Stimulated activated CD4-positive, alpha-beta T cell treated with anti-CD3 and anti-CD28 coated beads, Interleukin-4, amount 100 ng/mL, for 24 hours (primary cell): ENCODE measurements around the gene AP2M1.
A peak's percentile ranks its signal among the peaks of the same experiment; 100 is the strongest.
"Not testable (repeated sequence)": the region's sequence is repeated elsewhere in the genome, so short reads cannot be mapped to it uniquely, and the experiment has no call there.

Experiments used
- DNase-seq: peaks from one replicate; pipeline ENCODE4 v3.0.0-alpha.2; 2020

AP2M1 gene

GRCh38 chr3:184174646-184175492, at the start of gene AP2M1:
Gene AP2M1 (plus strand): TSS chr3:184174855. CDS start chr3:184176994, 2,139 bp downstream.
- peak; percentile 98 for DNase-seq

GRCh38 chr3:184126006-184126405, 48.6 kb upstream of the AP2M1 start:
- DNase-seq, result no peak

- DNase-seq, result no peak
Observed at GRCh38 chr3:184129012-184129411, 45.6 kb upstream of the AP2M1 start.

- DNase-seq, result no peak
Observed at GRCh38 chr3:184132945-184133344, 41.7 kb upstream of the AP2M1 start.

- DNase-seq, result peak; percentile 70
Observed at GRCh38 chr3:184133840-184134745, 40.6 kb upstream of the AP2M1 start.

DNA sequence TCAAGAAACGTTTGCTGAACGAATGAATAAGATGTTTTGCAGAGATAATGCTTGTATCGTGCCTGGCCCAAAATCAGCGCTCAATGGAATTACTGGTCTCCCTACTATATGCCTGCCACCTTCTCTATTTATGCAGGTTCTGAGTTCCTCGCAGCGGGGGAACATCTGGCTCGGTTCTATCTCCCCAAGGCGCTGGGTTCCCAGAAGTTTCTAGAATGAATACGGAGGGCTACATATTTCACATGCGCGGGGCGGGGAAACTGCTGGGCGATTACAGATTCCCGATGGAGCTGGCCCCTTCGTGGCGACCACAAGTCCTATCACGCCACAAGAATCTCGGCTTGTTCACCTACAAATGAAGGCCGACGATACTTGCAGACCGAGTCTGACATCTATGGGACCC, 39.9 kb upstream of the AP2M1 start:
- no peak for DNase-seq

GRCh38 chr3:184135149-184135910, 39.3 kb upstream of the AP2M1 start, which contains the start of gene EIF2B5:
Gene EIF2B5 (plus strand): TSS chr3:184135358. CDS start chr3:184135386, 28 bp downstream.
- peak; percentile 91 for DNase-seq

GRCh38 chr3:184135911-184136260, 38.8 kb upstream of the AP2M1 start:
- DNase-seq, result no peak

- no peak for DNase-seq
Observed at GRCh38 chr3:184140436-184140835, 34.2 kb upstream of the AP2M1 start.

DNA sequence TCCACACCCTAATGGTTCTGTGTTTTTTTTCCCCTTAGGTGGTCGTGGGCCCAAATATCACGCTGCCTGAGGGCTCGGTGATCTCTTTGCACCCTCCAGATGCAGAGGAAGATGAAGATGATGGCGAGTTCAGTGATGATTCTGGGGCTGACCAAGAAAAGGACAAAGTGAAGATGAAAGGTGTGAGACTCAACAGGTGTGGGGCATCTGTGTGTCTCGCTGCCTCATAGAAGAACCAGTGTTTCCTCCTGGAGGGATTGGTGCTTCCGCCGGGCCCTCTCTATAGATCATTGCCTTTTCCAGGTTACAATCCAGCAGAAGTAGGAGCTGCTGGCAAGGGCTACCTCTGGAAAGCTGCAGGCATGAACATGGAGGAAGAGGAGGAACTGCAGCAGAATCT, 32.5 kb upstream of the AP2M1 start:
- no peak for DNase-seq

- no peak for DNase-seq
Observed at GRCh38 chr3:184143327-184143726, 31.3 kb upstream of the AP2M1 start.

GRCh38 chr3:184144505-184144904, 30.1 kb upstream of the AP2M1 start:
- no peak for DNase-seq

- peak; percentile 26 for DNase-seq
Observed at GRCh38 chr3:184145111-184145524, 29.5 kb upstream of the AP2M1 start.

DNA sequence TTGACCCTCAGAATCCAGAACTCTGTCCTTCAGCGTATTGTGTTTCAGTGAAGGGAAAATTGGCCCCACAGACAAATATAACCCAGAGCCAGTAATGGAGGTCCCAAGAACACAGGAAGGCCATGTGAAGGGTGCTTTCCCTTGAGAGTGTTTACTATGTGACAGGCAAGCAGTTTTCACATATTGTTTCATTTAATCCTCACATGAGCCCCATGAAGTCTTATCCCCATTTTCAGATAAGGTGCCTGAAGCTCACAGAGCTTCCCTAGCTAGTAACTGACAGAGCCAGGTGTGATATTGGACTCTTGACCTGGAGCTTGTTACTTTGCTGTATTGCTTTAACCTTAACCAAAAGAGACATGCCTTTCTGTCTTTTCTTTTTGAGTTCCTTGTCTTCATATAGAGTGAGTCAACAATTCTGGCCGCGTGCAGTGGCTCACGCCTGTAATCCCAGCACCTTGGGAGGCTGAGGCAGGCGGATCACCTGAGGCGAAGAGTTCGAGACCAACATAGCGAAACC, 28.8 kb upstream of the AP2M1 start:
- no peak for DNase-seq

- DNase-seq, result no peak
Observed at GRCh38 chr3:184148076-184148475, 26.6 kb upstream of the AP2M1 start.

GRCh38 chr3:184149123-184149522, 25.5 kb upstream of the AP2M1 start:
- DNase-seq, result no peak

GRCh38 chr3:184149770-184150169, 24.9 kb upstream of the AP2M1 start:
- not testable (repeated sequence) for DNase-seq

DNA sequence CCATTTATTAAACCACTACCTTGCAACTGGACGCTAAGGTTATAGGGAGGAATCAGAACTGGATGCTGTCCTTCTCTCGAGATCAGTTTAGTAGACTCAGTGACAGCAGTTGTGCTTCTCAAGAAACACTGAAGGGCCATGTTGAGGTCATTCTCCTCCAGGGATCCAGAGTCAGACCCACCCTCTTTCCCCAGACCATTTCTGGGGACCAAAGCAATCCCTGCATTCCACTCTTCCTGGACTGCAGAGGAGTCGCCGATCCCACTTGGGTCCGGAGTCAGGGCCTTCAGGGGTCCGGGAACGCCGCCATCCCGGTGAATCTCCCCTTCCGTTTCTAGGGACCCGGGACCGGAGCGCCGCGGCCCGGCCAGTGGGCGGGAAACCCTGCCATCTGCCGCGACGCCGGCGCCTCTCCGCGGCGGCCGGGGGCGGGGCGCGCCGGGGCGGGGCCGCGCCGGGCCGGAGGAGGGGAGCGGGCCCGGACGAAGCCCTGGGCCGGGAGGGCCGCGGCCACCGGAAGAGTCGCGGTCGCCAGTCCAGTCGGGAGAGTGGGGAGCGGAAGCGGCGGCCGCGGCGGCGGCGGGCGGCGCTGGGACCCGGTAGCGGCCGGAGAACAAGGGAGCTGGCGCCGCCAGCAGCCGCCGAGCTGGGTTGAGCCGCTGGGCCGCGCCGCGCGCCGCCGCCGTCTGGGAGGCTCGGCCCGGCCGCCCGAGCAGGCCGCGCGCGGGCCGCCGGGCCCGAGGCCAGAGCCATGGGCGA, 19.6 kb upstream of the AP2M1 start, which contains the start of gene DVL3:
TSS of gene DVL3 (plus strand) at position 493 of the 759 bp plus-strand sequence. CDS start at position 752, 259 bp downstream.
- peak; percentile 31 for DNase-seq

DNA sequence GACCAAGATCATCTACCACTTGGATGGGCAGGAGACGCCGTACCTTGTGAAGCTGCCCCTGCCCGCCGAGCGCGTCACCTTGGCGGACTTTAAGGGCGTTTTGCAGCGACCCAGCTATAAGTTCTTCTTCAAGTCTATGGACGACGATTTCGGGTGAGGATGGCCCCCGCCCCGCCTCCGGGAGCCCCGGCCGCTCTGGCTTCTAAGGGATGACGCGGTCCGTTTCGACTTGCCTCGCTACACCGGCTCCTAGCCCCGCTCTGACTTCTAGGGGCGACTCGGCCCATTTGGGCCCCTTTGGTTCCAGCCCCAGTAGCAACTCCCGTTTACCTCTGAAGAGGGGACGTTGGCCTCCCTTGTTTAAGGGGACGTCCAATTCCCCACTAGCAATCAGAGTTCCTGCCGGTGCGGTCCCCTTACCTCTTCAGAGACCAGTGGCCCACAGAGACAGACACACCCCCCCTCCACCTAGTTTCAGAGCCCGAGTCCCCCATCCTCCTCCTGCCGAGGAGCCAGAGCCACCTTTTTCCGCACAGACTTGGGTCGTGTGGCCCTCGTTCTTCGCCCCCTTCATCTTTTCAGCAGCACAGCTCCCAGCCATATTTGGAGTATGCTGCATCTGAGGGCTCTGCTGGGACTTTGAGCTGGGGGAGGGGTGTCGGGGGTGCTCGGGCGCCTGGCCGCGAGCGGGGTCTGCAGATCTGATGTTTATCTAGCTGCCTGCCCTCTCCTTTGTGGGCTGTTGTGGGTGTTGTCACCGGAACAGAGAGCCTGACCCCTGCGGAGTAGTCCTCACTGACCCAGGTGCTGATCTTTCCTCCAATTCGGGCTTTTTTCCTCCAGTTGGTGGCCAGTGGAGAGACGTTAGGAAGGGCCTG, 18.8 kb upstream of the AP2M1 start:
- peak; percentile 59 for DNase-seq

DNA sequence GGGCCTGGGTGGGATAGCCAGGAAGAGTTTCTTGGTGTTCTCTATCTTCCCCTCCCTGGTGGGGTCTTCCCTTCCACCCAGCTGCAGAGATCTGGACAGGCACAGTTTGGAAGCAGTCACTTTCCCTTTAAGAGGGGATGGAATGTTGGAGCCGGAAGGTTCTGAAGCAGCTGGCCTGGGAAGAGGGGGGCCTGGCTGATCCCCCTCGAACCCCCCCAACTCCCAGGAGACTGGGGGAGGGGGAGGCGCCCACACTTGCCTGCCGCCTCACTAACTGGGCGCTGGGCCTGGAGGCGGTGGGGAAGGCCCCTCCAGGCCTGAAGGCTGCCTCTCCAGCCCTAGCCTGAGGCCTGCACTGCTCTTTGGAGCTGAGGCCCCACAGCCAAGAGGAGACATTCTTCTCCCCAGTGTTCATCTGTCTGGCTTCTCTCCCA, 18.1 kb upstream of the AP2M1 start:
- no peak for DNase-seq

- DNase-seq, result no peak
Observed at GRCh38 chr3:184157206-184157605, 17.4 kb upstream of the AP2M1 start.
